ENCODE measurements around the gene AURKAIP1. TPM values are rescaled to one million over a fixed set of nuclear protein-coding genes. Genes with fewer than 3 reads are reported as not detected.
"Not testable (repeated sequence)": the region's sequence is repeated elsewhere in the genome, so short reads cannot be mapped to it uniquely, and the experiment has no call there.

Gene AURKAIP1
- total and polyA plus RNA-seq, 2 donors (not counting 1 experiment from before 2014, with no cell fraction given): 42.2 to 85.2 TPM

- Histone ChIP-seq H3K9ac (ENCODE audit: insufficient read depth, low read length) (no peak overlapping the region), H3K27ac (ENCODE audit: insufficient read depth, low read length) (peak overlapping the region; percentile 28), H3K4me3 (replicated peaks in 1 of 4; ENCODE audit: control extremely low read depth in 1 of 4, insufficient read depth in 1 of 4, low read depth in 3 of 4, low read length in 4 of 4) (no peak overlapping the region), H3K4me1 (ENCODE audit: control insufficient read depth, extremely low read depth, insufficient read depth, low read length) (peaks cover 15% of the 10 kb centered on the region), H2AFZ (ENCODE audit: low read length) (no peak overlapping the region), H3K9me3 (ENCODE audit: control insufficient read depth, insufficient read depth, low read depth, low read length) (peaks cover 3% of the 10 kb centered on the region), H3K79me2 (ENCODE audit: control insufficient read depth, insufficient read depth, low read length) (peaks cover 26% of the 10 kb centered on the region), H3K27me3 (ENCODE audit: control insufficient read depth, insufficient read depth, low read length) (no peaks in the 10 kb centered on the region), H3K4me2 (ENCODE audit: extremely low read depth, insufficient read depth, low read length) (peak overlapping the region; percentile 54), H3K36me3 (ENCODE audit: control insufficient read depth, insufficient read depth, low read length) (peaks cover 17% of the 10 kb centered on the region), H4K20me1 (ENCODE audit: control insufficient read depth, extremely low read depth, insufficient read depth, low read length) (no peaks in the 10 kb centered on the region)
- TF ChIP-seq CTCF (conservative IDR thresholded peaks at IDR 0.05 in 1 of 2, IDR thresholded peaks at IDR 0.05 in 1 of 2; ENCODE audit: low read depth in 1 of 2, low read length in 2 of 2): peak; percentile 82 to 84
- TF ChIP-seq EZH2 (IDR thresholded peaks at IDR 0.05; ENCODE audit: low read length, missing control alignments): no peak
- peak; percentile 25 to 55 for DNase-seq (ENCODE audit: low read depth in 2 of 2)
These were observed 3.0 kb downstream of the AURKAIP1 start for GRCh38 chr1:1371746-1372711.

- peaks cover 15% of the 10 kb centered on the region for H3K4me1 ChIP-seq (ENCODE audit: control insufficient read depth, extremely low read depth, insufficient read depth, low read length)
- TF ChIP-seq CTCF (conservative IDR thresholded peaks at IDR 0.05 in 1 of 2, IDR thresholded peaks at IDR 0.05 in 1 of 2; ENCODE audit: low read depth in 1 of 2, low read length in 2 of 2): no peak
- no peak for TF ChIP-seq EZH2 (IDR thresholded peaks at IDR 0.05; ENCODE audit: low read length, missing control alignments)
- peaks cover 13% of the 10 kb centered on the region for H3K36me3 ChIP-seq (ENCODE audit: control insufficient read depth, insufficient read depth, low read length)
- no peak overlapping the region for H3K9ac ChIP-seq (ENCODE audit: insufficient read depth, low read length)
- peaks cover 26% of the 10 kb centered on the region for H3K79me2 ChIP-seq (ENCODE audit: control insufficient read depth, insufficient read depth, low read length)
- no peak overlapping the region for H3K4me2 ChIP-seq (ENCODE audit: extremely low read depth, insufficient read depth, low read length)
- H3K27me3 ChIP-seq (ENCODE audit: control insufficient read depth, insufficient read depth, low read length): no peaks in the 10 kb centered on the region
- DNase-seq (ENCODE audit: low read depth in 2 of 2): no peak
- H3K4me3 ChIP-seq (replicated peaks in 1 of 4; ENCODE audit: control extremely low read depth in 1 of 4, insufficient read depth in 1 of 4, low read depth in 3 of 4, low read length in 4 of 4): no peak overlapping the region
- peaks cover 4% of the 10 kb centered on the region for H3K9me3 ChIP-seq (ENCODE audit: control insufficient read depth, insufficient read depth, low read depth, low read length)
- peak overlapping the region; percentile 28 for H3K27ac ChIP-seq (ENCODE audit: insufficient read depth, low read length)
- H4K20me1 ChIP-seq (ENCODE audit: control insufficient read depth, extremely low read depth, insufficient read depth, low read length): no peaks in the 10 kb centered on the region
- no peak overlapping the region for H2AFZ ChIP-seq (ENCODE audit: low read length)
These were observed 3.7 kb downstream of the AURKAIP1 start for GRCh38 chr1:1371364-1371745.

- DNase-seq (ENCODE audit: low read depth in 2 of 2): no peak
- Histone ChIP-seq H2AFZ (ENCODE audit: low read length) (no peak overlapping the region), H3K36me3 (ENCODE audit: control insufficient read depth, insufficient read depth, low read length) (peaks cover 13% of the 10 kb centered on the region), H3K9me3 (ENCODE audit: control insufficient read depth, insufficient read depth, low read depth, low read length) (peaks cover 4% of the 10 kb centered on the region), H3K79me2 (ENCODE audit: control insufficient read depth, insufficient read depth, low read length) (peaks cover 26% of the 10 kb centered on the region), H3K4me2 (ENCODE audit: extremely low read depth, insufficient read depth, low read length) (no peak overlapping the region), H4K20me1 (ENCODE audit: control insufficient read depth, extremely low read depth, insufficient read depth, low read length) (no peaks in the 10 kb centered on the region), H3K27me3 (ENCODE audit: control insufficient read depth, insufficient read depth, low read length) (no peaks in the 10 kb centered on the region), H3K27ac (ENCODE audit: insufficient read depth, low read length) (no peak overlapping the region), H3K9ac (ENCODE audit: insufficient read depth, low read length) (no peak overlapping the region), H3K4me3 (replicated peaks in 1 of 4; ENCODE audit: control extremely low read depth in 1 of 4, insufficient read depth in 1 of 4, low read depth in 3 of 4, low read length in 4 of 4) (no peak overlapping the region), H3K4me1 (ENCODE audit: control insufficient read depth, extremely low read depth, insufficient read depth, low read length) (peaks cover 13% of the 10 kb centered on the region)
- TF ChIP-seq CTCF (conservative IDR thresholded peaks at IDR 0.05 in 1 of 2, IDR thresholded peaks at IDR 0.05 in 1 of 2; ENCODE audit: low read depth in 1 of 2, low read length in 2 of 2) (no peak), EZH2 (IDR thresholded peaks at IDR 0.05; ENCODE audit: low read length, missing control alignments) (no peak)
These were observed 4.2 kb downstream of the AURKAIP1 start for GRCh38 chr1:1370771-1371300.

GRCh38 chr1:1370094-1370493 is 4.9 kb downstream of the AURKAIP1 start:
- not testable (repeated sequence) for DNase-seq (ENCODE audit: low read depth in 2 of 2); H3K9me3 ChIP-seq (ENCODE audit: control insufficient read depth, insufficient read depth, low read depth, low read length); H3K27ac ChIP-seq (ENCODE audit: insufficient read depth, low read length); H3K4me3 ChIP-seq (replicated peaks in 1 of 4; ENCODE audit: control extremely low read depth in 1 of 4, insufficient read depth in 1 of 4, low read depth in 3 of 4, low read length in 4 of 4); H3K4me2 ChIP-seq (ENCODE audit: extremely low read depth, insufficient read depth, low read length); H3K27me3 ChIP-seq (ENCODE audit: control insufficient read depth, insufficient read depth, low read length); H4K20me1 ChIP-seq (ENCODE audit: control insufficient read depth, extremely low read depth, insufficient read depth, low read length); H3K9ac ChIP-seq (ENCODE audit: insufficient read depth, low read length); H2AFZ ChIP-seq (ENCODE audit: low read length)
- Histone ChIP-seq H3K4me1 (ENCODE audit: control insufficient read depth, extremely low read depth, insufficient read depth, low read length) (peaks cover 13% of the 10 kb centered on the region), H3K36me3 (ENCODE audit: control insufficient read depth, insufficient read depth, low read length) (peaks cover 13% of the 10 kb centered on the region), H3K79me2 (ENCODE audit: control insufficient read depth, insufficient read depth, low read length) (peaks cover 26% of the 10 kb centered on the region)
